Measurements from ENCODE around the gene ITPRID1. TPM values are rescaled to one million over a fixed set of nuclear protein-coding genes. Genes with fewer than 3 reads are reported as not detected.

ITPRID1 gene
- total RNA-seq, 2 experiments from 2014 or later: not detected

DNA sequence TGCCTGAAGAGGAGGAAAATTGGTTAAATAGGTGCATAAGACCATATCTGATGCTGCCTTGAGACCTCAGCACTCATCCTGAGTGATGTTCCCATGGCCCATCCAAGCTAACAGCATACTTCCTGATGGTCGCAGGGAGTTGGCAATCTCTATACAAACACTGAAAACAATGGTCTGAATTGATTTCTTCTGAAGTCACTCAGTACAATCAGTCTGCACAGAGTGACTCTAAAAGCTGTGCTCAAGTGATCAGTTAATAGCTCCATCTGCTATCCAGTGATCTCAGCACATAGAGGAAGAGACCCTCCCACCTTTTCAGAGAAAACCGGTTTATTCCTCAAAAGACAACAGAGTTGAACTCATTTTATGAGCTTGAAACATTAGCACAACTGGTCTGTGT lies 177.0 kb downstream of the ITPRID1 start:
- intact Hi-C loops (cut with micrococcal nuclease): no loop called here
- H3K4me3 Mint-ChIP-seq: no peak overlapping the region
- H3K36me3 Mint-ChIP-seq (ENCODE audit: low read depth): no peaks in the 10 kb centered on the region
- H3K27me3 Mint-ChIP-seq (ENCODE audit: low read depth): no peaks in the 10 kb centered on the region
- H3K9me3 Mint-ChIP-seq: peaks cover 1% of the 10 kb centered on the region
- H3K4me1 Mint-ChIP-seq (ENCODE audit: low read depth): no peaks in the 10 kb centered on the region
- CTCF ChIA-PET: no interaction called here
- H3K27ac Mint-ChIP-seq: no peak overlapping the region
- no peak for DNase-seq

DNA sequence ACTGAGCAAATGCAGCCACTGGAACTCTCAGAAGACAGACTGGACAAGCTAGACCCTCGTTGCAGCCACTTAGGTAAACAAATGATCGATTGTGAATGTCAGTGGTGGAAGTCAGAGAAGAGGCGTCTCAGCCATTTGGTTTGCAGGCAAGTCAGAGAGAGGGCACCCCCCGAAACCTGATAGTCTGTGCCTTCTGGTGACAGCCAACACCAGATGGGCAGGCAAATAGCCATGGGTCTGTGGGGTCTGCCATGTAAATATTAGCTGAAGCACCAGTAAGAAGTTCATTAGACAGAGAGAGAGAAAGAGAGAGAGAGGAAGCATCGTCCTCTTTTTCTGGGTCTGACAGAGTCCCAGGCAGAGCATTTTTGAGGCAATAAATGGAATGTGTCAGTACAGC lies 178.6 kb downstream of the ITPRID1 start:
- Mint-ChIP-seq H3K27me3 (ENCODE audit: low read depth) (no peaks in the 10 kb centered on the region), H3K9me3 (peaks cover 1% of the 10 kb centered on the region), H3K4me3 (no peak overlapping the region), H3K27ac (no peak overlapping the region), H3K4me1 (ENCODE audit: low read depth) (no peaks in the 10 kb centered on the region), H3K36me3 (ENCODE audit: low read depth) (no peaks in the 10 kb centered on the region)
- intact Hi-C loops (cut with micrococcal nuclease): no loop called here
- CTCF ChIA-PET: no interaction called here
- no peak for DNase-seq

DNA sequence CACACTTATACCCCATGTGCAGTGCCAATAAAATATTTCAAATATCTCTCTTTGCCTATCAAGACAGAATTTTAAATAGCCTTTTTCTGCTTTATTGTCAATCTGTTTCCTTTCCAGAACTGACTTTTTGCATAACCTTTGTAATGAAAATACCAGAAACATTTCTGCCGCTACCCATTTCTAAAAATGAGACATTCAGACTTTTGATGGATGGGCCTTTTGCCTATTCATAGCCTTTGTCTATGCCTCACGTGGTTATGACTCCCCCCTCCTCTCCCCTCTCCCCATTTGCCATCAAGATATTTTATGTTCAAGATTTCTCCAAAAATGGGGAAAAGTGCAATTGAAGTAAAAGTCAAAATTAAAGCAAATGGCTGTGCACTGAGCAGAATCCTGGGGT lies 179.0 kb downstream of the ITPRID1 start:
- no peak for DNase-seq
- H3K9me3 Mint-ChIP-seq: peaks cover 1% of the 10 kb centered on the region
- no peak overlapping the region for H3K4me3 Mint-ChIP-seq
- no peak overlapping the region for H3K27ac Mint-ChIP-seq
- intact Hi-C loops (cut with micrococcal nuclease): no loop called here
- CTCF ChIA-PET: no interaction called here
- H3K4me1 Mint-ChIP-seq (ENCODE audit: low read depth): no peaks in the 10 kb centered on the region
- H3K36me3 Mint-ChIP-seq (ENCODE audit: low read depth): no peaks in the 10 kb centered on the region
- H3K27me3 Mint-ChIP-seq (ENCODE audit: low read depth): no peaks in the 10 kb centered on the region

DNA sequence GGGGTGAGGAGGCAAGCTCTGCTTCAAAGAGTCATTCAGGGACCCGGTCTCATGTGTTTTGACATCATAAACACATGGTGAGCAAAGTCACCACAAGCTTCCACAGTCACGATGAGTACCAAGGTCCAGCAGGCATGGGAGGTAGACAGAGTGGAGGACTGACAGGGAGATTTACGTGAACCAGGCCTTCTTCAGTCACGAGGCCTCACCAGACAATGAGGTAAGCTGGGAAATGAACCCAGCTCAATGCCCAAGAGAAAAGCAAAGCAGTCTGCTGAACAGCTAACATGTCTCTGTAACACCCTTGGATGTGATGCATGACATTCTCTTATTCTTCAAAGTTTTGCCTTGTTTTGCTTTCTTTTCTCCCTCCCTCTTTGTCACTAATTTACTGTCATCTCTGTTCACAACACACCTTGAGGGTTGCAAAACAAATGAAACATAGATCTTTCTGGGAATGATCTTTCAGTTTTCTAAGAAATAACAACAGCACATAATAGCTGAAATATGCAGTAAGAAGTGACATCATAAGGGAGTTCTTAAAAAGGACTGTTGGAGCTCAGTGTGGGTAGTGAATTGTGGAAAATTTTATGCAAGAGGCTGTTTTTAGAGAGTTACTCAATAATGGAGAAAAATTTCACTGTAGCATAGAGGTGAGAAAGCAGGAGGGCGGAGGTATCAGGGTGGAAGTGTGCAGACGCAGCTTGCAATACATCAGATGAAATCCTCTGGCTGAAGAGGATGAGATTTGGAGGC lies 182.1 kb downstream of the ITPRID1 start:
- CTCF ChIA-PET: no interaction called here
- intact Hi-C loops (cut with micrococcal nuclease): no loop called here
- DNase-seq: no peak
- Mint-ChIP-seq H3K36me3 (ENCODE audit: low read depth) (no peaks in the 10 kb centered on the region), H3K9me3 (peaks cover 1% of the 10 kb centered on the region), H3K27me3 (ENCODE audit: low read depth) (no peaks in the 10 kb centered on the region), H3K4me3 (no peak overlapping the region), H3K4me1 (ENCODE audit: low read depth) (no peaks in the 10 kb centered on the region), H3K27ac (no peak overlapping the region)

DNA sequence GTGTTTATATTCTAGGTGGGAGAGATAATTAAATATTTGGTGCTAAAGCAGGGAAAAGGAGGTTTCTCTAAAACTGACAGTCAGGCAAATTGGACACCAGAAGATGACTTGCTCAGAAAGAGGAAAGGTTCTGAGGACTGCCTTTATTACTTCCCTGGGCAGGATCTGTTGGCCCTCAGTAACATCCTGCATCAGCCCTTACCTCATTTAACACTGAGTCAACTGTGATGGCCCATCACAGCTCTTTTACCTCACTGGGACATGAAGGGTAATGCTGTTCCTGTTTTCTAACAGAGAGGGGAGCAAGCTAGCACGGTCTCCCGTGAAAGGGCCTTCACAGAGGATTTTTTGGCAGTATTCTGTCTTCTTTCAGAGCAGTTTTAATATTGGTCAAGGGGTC lies 185.2 kb downstream of the ITPRID1 start:
- Mint-ChIP-seq H3K36me3 (ENCODE audit: low read depth) (no peaks in the 10 kb centered on the region), H3K4me1 (ENCODE audit: low read depth) (no peaks in the 10 kb centered on the region), H3K4me3 (no peak overlapping the region), H3K27me3 (ENCODE audit: low read depth) (no peaks in the 10 kb centered on the region), H3K9me3 (peaks cover 1% of the 10 kb centered on the region), H3K27ac (no peak overlapping the region)
- CTCF ChIA-PET: no interaction called here
- intact Hi-C loops (cut with micrococcal nuclease): no loop called here
- no peak for DNase-seq

DNA sequence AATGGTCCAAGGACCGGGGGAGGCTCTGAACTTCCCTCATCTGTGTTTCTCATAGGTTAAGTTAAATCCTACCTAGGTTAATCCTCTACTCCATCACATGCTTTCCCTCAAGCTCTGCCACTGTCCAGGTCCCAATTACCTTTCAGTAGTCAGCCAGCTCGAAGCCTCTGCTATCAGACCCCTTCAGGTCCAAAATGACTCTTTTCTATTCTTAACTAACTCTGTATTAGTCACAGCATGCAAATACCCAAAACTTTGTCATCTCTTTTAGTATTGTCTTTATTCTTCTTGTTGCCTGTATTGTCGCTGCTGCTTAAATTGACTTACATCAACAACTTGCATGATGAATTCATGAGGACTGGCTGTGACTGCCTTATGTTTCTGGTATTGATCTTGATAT lies 188.5 kb downstream of the ITPRID1 start:
- H3K4me3 Mint-ChIP-seq: no peak overlapping the region
- intact Hi-C loops (cut with micrococcal nuclease): no loop called here
- H3K27ac Mint-ChIP-seq: no peak overlapping the region
- no peaks in the 10 kb centered on the region for H3K36me3 Mint-ChIP-seq (ENCODE audit: low read depth)
- DNase-seq: no peak
- CTCF ChIA-PET: interaction anchor here (0.7 kb wide), 1 partner anchor 1144 kb away, joined by 4 read pairs; no protein-coding TSS in a partner anchor
- no peaks in the 10 kb centered on the region for H3K27me3 Mint-ChIP-seq (ENCODE audit: low read depth)
- H3K9me3 Mint-ChIP-seq: no peaks in the 10 kb centered on the region
- H3K4me1 Mint-ChIP-seq (ENCODE audit: low read depth): no peaks in the 10 kb centered on the region

DNA sequence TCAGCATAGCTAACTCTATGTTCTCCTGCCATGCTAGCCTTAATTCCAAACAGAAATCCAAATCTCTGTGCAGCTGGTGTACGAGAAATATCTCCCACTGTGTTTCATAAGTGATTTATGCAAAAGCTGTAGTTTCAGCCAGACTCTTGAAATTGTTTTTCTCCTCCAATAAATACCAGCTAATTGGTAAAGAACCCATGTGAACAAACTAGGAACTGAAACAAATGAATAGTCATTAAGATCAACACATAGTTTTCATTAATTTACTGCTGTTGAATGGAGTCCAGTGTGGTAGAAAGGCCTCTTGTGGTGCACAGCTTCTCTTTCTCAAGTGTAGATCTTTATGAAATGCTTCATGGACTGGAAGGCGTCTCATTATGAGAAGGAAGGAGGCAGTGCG lies 191.5 kb downstream of the ITPRID1 start:
- intact Hi-C loops (cut with micrococcal nuclease): no loop called here
- Mint-ChIP-seq H3K36me3 (ENCODE audit: low read depth) (no peaks in the 10 kb centered on the region), H3K27me3 (ENCODE audit: low read depth) (no peaks in the 10 kb centered on the region), H3K9me3 (no peaks in the 10 kb centered on the region), H3K27ac (no peak overlapping the region), H3K4me3 (no peak overlapping the region), H3K4me1 (ENCODE audit: low read depth) (no peaks in the 10 kb centered on the region)
- CTCF ChIA-PET: no interaction called here
- no peak for DNase-seq

DNA sequence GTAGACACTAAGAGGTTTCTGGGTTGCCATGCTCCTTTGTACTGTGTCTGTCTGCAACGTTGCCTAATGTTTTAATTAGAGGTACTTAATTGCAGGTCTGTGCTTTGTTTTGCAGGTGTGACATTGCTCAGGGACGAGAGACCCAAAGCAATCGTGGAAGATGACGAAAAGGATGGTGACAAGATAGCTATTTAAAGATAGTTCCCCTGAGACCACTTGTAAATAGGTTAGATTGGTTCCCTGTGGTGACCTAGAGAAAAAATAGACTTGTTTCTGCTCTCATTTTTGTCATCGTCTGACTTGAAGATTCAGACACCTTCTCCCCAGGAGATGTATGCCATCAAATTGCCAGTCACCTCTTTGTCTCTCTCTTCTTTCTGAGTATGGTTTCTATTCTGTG lies 193.2 kb downstream of the ITPRID1 start:
- no peak overlapping the region for H3K27ac Mint-ChIP-seq
- no peaks in the 10 kb centered on the region for H3K36me3 Mint-ChIP-seq (ENCODE audit: low read depth)
- CTCF ChIA-PET: no interaction called here
- no peak for DNase-seq
- H3K9me3 Mint-ChIP-seq: no peaks in the 10 kb centered on the region
- no peaks in the 10 kb centered on the region for H3K4me1 Mint-ChIP-seq (ENCODE audit: low read depth)
- intact Hi-C loops (cut with micrococcal nuclease): no loop called here
- H3K4me3 Mint-ChIP-seq: no peak overlapping the region
- H3K27me3 Mint-ChIP-seq (ENCODE audit: low read depth): no peaks in the 10 kb centered on the region

Other genes with a start within 250 kb of the ITPRID1 start
- gene NEUROD6, start 173.4 kb upstream of the ITPRID1 start, total RNA-seq: not detected
- not detected for gene PPP1R17, start 173.1 kb downstream of the ITPRID1 start, total RNA-seq

All from activated naive CD4-positive, alpha-beta T cell treated with anti-CD3 and anti-CD28 coated beads for 36 hours (primary cell).